Middle frontal gyrus (tissue), 1 donor: Measurements from ENCODE around the gene ARRDC2.

Experiments
- DNase-seq: peaks from one replicate; pipeline ENCODE4 v3.0.0-alpha.2; 2015; ENCODE audit warnings: low spot score; ENCODE audit errors: extremely low spot score

The ARRDC2 gene

DNA sequence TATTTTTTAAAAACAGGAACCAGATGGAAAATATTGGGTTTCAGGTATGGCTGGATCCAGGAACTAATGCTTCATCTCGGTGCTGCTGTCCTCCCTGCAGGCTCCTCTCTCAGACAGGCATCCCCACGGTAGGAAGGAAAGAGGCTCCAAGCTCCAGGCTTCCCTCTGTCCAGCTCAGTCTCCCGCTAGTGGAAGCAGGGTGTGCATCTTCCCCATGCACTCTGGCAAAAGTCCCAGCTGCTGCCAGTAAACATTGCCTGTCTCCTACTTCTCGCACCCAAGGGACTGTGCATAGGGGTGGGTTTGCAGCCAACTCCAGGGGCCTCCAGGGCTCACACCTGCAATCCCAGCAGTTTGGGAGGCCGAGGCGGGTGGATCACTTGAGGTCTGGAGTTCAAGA is 49.6 kb downstream of the ARRDC2 start:
- no peak for DNase-seq

GRCh38 chr19:18058208-18059009 is 50.4 kb downstream of the ARRDC2 start:
- peak; percentile 83 for DNase-seq

DNA sequence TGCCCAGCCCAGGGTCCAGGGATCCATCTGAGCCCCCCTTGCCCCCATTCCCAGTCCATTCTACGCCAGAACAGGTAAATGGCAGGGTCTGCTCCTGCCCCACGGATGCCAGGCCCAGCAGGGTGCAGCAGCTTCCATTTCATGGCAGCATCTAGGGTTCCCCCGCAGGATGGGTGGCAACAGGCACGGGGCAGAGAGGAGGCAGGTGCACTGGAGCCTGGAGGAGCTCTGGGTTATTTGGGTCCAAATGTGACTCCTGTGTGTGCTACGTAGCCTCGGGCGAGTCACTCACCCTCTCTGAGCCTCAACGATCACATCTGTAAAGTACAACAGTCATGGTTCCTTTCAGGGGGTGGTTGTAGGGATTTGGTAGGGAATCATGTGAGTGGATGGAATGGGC is 51.3 kb downstream of the ARRDC2 start:
- DNase-seq: no peak

DNA sequence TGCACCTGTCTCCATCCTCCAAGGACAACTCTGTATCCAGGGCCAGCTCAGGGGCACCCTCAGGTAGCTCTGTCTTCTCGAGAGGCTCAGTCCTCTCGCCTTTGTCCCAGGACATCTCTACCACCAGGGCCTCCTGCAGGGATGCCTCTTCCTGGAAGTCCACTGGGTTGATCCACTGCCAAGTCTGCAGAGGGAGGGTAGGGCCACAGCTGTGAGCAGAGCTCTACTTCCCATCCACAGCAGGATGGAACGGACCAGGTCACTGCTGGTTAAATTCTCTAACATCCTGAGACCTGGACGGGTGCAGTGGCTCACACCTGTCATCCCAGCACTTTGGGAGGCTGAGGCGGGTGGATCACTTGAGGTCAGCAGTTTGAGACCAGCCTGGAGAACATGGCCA is 51.9 kb downstream of the ARRDC2 start:
- no peak for DNase-seq

DNA sequence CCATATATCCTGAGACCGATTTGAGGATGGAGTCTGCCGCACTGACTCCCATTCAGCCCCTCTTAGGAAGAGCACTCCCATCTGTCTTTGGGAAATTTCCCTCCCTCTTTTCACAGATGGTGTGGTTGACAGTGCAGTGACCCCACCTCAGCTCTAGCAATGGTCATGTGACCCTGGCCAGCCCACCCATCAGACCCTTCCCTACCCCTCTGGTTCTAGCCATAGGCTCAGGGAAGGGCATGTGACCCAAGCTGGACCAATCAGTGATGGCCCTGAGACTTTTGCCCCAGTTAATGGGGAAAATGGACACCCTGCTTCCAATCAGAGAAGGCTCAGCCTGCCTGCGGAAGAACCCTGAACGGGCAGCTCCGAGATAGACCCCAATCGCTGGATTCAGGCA is 52.5 kb downstream of the ARRDC2 start:
- DNase-seq: no peak

DNA sequence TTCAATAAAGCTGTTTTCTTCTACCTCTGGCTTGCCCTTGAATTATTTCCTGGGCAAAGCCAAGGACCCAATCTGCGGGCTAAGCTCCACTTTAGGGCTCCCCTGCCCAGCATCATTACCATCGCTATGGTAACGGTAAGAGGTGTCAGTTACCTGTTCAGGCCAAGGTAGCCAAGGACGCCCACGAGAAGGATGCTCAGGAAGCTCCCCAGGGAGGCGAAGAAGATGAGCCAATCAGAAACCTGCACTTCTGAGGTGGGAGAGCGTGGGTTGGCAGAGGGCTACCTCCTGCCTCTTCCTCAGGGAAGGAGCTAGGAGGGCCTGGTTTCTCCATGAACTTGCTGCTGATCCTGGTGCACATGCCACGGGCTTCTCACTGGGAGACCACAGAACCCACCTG is 54.1 kb downstream of the ARRDC2 start:
- no peak for DNase-seq

DNA sequence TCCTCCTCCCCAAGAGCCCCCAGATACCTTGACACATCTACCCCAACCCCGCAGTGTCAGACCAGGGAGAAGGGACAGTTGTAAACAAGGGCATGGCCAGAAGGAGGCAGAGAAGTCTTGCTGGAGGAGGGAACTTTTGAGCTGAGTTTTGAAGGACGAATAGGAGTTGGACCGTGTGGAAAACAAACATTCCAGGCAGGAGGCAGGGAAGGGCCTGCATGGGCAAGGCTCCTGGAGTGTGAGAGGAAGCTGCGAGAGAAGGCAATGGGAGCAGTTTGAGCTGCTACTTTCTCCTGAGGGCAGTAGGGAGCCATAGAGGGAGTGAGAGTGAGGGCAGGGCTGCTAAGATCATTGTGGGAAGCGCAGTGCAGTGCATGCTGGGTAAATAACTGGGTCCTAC is 55.5 kb downstream of the ARRDC2 start:
- no peak for DNase-seq
